HG02571 (cell line): ENCODE results near the gene CACNA2D2.

Experiments used
- ATAC-seq: cut with Tn5 transposase; IDR thresholded peaks from one replicate; pipeline ENCODE4 v1.9.1; 2021; ENCODE audit warnings: mild to moderate bottlenecking, moderate library complexity; ENCODE audit not compliant: unreplicated experiment

The CACNA2D2 gene

DNA sequence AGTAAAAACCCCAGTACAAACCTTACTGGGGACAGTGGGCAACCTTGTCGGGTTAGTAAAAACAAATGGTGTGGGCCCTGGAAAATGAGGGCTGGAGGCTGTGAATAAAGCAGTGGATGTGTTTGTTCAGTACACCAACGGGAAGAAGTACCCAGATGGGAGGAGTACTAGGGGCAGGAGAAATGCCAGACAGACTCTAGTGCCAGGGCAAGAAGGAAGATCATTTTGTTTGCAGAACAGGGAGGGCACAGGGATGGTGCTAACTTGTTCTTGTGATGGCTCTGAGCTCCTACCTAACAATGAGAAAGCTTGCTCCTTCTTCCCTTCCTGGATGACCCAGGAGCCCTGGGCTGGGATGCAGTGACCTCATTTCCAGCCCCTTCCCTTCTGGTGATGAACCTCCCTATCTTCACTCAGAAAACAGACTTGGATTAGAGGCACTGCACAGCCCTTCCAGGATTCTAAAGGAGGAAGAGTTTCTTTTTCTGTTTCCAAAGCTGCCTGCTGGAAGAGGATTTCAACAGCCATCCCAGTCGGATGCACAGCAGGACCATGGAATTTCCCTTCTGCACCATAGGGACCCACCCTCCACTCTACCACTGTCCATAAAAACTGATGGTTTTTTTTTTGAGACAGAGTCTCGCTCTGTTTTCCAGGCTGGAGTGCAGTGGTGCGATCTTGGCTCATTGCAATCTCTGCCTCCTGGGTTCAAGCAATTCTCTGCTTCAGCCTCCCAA is 168.9 kb downstream of the CACNA2D2 start:
- ATAC-seq = no peak

DNA sequence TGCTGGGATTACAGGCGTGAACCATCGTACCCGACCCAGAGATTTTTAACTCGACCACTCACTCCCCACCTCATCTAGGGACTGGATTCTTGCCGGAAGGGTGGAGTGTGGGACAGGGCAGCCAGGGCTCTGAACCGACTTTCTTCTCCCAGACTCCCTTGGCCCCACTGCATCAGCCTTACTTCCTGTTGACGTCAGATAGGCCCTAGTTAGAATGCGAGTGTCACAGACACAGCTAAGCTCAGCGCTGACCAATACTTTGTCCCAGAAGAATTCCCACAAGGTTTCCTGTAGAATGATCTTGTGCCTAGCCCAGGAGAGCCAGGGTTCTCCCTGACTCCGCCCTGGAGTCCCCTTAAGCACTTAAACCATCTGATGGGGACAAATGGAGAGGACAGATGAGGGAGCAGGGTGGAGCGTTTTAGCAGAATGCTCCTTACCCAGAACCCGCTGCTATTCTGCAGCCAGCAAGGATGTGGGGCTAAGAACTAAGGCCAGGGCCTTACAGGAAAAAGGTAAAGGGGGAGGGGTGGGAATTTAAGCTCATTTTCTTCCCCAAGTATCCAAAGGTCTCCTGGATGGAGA is 169.6 kb downstream of the CACNA2D2 start:
- no peak for ATAC-seq

DNA sequence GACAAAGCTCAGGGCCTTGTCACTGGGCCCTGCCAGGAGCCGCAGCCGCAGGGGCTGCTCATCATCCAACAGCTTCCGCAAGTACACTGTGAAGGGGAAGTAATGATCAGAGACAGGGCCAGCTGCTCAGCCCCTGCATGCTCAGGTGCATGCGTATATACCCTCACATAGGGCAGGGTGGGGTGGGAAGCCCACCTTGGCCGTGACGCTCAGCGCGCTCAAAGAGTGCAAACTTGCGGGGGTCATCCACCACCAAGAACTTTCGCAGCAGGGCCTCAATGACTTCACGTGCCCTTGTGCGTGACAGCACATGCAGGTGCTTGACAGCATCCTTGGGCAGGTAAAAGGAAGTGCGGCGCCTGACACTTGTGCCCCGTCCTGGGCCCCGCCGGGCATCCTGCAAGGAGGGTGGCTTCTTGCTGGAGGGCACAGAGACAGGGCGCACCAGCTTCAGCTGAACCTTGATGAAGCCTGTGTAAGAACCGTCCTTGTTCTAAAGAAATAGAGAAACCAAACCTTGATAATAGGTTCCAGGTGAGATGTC is 172.0 kb downstream of the CACNA2D2 start:
- no peak for ATAC-seq

DNA sequence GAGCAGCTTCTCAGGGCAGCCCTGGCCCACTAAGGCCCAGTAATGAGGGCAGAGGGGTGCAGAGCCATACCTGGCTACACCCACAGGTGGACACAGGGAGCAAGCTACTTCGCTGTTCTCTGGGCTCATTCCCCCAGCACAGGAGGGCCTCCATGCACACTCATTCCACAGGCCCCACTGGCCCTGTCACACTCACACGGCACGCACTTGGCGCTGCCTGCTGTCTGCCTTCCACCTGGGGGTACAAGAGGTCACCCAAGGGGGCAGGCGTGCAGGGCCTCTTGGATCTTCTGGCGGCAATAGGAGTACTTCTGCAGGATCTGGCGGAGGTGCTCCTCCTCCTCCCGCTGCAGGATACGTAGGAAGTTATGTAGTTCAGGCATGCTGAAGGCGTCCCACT is 173.1 kb downstream of the CACNA2D2 start:
- no peak for ATAC-seq

DNA sequence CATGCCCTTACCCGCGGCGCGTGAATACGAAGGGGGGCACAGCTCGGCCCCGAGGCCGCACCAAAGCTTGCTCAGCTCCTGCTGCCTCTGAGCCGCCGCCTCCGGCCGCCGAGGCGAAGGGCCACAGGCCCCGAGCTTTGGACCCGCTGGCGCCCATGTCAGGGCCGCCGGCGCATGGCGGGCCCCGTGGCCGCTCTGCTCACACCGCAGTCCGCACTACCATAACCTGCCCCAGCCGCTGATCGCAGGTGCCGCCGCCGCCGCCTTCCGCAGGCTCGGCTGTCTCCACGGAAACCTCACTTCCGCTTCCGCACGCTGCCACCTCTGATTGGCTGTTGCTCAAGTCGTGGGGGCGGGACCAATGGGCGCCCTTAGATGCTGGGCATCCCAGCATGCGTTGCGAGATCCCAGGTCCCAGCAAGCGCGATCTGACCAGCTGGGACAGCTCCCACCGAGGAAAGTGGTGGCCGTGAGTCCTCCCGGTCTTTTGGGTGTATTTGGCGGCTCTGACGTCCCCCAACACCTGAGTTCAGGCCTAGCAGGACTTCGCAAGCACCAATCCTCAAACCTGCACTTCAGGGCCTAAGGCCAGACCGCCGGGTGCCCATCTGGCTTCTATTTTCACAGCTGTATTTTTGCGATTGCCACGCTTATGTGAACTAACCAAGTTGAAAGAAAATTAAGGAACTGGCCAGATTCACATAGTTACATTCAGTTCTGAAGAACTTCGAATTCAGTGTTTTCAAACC is 175.3 kb downstream of the CACNA2D2 start, which contains the start of gene TUSC2:
Gene TUSC2, minus strand, starts transcription at position 281 of the 749 bp plus-strand sequence. Its CDS starts 124 bp downstream, at position 157.
- ATAC-seq = peak; percentile 89

DNA sequence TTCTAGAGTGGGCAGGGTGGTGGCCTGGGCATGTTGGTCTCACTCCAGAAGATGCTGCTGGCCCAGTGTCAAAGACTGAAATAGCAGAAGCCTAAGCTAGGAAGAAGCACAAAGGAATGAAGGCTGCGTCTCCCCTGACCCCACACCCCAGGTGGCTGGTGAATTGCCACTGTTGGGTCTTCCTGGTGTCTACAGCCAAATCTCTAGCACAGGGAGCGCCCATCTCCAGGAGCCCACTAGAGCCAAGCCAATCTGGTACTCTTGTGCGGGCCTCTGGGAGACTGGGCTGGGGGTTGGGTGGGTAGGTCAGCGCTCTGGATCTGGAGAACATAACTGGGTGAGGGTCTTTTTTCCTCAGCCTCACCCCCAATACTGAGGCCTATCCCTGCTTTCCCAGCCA is 176.3 kb downstream of the CACNA2D2 start:
- no peak for ATAC-seq

DNA sequence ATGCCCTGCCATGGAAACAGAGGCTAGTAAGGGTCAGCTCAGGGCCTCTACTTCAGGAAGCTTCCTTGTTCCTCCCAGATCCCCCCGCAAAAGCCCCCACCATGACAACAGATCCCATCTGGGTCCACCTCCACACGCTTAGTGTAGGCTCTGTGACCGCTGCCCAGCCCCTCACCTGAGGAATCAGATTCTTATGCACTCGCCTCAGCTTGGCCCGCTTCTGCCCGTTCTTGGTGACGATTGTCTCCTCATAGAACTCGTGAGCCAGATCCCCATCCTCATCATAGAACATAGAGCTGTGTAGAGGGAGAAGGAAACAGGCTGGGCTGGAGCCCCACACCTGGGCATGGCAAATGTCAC is 177.3 kb downstream of the CACNA2D2 start:
- no peak for ATAC-seq

DNA sequence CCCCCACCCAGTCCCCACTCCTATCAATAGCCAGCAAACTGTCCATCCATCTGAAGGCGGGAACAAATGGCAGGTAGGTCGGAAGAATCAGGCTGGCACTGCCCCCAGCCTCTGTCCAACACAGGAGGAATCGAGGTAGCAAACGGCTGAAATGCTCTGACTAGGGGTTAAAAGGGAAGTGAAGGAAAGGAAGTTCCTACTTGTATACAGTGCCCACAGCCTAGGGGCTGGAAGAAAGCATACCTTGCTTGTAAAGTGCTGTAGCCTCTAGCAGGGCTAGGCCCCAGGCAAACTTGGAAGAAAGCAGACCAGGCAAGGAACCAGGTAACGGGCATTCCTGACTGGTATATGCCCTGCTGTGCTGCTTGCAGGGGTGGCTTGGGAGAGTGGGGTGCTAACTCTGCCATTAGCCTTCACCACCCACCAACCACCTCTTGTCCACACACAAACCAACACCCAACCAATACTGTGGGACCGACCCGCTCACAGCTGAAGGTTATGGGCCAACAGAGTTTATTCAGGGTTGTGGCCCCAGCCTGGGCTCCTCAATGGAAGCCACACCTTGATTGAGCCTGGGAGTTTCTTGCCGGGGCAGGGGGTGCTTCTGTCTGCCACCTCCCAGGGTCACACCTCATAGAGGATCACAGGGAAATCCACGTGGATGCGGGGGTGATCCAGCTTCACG is 177.8 kb downstream of the CACNA2D2 start:
- ATAC-seq = no peak

DNA sequence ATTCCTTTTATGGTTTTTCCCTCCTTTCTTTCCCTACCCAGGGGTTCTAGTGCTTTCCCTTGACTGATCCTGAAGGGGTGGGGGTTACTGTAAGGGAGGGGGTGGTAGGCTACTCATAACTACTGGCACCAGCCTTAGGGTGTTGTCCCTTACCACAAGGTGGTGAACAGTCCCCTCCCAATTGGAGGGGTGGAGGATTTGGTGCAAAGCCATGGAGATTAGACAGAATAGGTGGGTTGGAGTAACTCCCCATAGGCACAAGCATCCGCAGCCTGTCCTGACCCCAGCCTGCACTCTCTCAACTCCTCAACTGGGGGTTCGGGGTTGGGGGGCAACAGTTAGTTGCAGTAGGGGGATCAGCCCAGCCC is 178.3 kb downstream of the CACNA2D2 start:
- no peak for ATAC-seq

DNA sequence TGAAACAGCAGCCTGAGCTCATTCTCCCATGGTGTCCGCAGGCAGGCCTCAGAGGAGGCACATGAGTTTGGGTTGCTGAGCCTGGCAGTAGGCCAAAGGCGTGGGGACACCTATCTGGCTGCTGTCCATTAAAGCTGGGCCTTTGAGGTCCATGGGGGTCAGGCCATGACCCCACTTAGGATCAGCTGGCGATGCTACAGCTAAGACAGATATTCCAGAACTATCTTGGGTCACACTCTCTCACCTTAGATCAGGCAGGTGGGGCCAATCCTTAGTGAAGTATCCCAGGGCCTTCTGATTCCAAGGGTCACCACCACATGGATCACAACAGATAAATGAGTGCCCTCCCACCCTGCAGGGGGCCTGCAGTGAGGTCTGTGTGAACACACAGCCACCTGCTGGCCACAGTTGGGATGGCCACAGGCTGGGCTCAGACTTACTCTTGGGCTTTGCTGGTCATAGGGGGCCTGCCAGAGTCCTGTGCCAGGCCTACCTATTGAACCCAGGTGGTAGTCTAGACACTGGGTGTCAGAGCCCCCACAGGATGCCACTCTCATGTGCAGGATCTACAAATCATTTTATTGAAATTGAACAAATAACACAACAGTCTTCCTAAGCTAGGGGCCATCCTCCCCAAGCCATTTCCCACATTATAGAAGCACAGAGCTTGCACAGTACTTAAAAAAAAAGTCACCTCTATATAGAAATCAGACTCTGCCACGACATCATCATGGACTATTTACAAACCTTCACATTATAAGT is 178.9 kb downstream of the CACNA2D2 start:
- no peak for ATAC-seq

DNA sequence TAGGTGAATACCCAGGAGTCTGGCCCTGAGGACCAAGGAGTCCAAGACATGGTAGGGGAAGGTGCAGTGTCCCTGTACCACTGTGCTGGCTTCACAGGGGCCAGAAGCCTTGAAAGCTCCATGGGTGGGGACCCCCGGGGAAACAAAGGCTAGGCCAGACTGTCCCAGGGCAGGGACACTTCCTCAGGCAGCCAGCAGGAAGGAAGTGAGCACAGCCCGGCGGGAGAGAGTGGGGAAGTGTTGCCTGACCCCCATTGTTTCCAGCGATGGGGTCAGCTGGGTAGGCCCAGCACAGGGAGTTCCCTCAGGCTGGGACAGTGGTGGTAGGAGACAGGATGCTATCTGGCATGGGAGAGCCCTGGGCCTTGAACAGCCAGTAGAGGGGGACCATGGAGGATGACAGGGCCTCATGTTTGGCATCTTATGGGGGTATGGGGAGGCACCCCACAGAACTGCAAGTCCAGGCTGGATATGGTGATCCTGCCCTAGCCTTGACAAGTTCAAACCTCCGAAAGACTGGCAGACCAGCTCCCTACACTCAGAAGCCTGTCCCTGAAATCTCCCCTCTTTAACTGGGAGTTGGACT is 179.7 kb downstream of the CACNA2D2 start:
- no peak for ATAC-seq

DNA sequence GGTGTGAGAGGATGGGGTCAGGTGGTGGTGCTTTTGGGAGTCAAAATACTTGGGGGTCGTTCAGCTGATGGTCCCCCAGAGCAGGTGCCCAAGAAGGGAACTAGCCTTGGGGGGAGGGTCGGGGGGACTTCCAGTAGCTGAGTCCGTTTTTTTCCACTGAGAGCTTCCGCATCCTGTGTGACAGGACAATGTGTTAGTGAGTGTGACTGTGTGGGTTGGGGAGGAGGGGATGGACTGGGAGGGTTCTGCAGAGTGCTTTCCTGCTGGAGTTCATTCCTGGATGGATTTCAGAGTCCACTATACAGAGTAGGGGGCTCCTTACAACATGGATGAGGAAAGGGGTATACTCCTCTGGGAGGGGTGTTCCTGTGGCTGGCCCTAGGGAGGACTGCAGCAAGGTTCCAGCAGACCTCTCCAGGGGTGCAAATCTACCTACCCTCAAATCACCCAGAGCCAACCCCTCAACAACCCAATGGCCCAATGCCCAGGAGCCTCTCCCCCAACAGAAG is 180.3 kb downstream of the CACNA2D2 start:
- no peak for ATAC-seq

DNA sequence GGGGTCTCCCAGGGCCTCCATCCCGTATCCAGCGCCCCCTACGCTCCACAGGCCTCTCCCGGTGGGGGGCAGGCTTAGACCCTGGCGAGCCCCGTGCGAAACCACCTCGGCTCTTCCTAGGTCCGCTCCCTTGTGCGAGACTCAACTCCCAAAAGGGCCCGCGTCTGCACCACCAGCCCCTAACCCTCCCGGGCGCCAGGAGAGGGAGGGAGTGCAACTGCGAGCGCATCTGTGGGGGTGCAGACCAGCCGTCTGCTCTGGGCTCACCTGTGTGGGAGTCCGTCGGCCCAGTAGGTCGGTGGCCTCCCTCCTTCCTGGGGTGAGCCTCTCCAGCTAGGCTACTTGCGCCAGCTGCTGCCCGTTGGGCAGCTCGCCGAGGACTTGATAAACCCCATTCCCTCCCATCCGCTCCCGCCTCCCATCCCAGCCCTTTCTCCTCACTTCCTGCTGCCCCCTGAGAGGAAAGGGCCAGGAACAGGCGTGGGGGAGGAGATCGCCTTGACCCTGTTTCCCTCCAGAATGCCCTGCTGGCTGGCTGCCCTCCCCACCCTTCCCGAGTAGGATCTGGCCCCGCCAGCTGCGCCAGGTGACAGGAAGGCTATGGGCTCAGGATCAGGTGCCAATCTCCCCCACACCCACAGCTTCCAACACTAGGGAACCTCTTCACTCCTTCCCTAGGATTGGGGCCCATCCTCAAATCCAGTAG is 180.9 kb downstream of the CACNA2D2 start, which contains the start of gene HYAL2:
Gene HYAL2, minus strand, starts transcription at position 360 of the 706 bp plus-strand sequence. CDS start 2,256 bp downstream, outside the sequence.
- ATAC-seq = no peak

DNA sequence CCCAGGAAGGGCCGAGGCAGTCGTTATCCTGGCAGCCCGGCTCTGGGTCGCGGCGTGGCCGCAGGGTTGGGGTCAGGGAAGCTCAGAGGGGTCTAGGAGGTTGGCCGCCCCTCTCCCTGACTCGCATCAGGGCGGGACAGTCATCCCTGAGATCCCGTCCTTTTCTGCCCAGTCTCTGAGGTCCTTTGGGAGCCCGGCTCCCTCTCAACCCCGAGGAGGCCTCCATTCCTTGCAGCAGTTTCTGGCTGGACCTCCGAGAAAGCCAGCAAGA is 181.4 kb downstream of the CACNA2D2 start:
- ATAC-seq = no peak

DNA sequence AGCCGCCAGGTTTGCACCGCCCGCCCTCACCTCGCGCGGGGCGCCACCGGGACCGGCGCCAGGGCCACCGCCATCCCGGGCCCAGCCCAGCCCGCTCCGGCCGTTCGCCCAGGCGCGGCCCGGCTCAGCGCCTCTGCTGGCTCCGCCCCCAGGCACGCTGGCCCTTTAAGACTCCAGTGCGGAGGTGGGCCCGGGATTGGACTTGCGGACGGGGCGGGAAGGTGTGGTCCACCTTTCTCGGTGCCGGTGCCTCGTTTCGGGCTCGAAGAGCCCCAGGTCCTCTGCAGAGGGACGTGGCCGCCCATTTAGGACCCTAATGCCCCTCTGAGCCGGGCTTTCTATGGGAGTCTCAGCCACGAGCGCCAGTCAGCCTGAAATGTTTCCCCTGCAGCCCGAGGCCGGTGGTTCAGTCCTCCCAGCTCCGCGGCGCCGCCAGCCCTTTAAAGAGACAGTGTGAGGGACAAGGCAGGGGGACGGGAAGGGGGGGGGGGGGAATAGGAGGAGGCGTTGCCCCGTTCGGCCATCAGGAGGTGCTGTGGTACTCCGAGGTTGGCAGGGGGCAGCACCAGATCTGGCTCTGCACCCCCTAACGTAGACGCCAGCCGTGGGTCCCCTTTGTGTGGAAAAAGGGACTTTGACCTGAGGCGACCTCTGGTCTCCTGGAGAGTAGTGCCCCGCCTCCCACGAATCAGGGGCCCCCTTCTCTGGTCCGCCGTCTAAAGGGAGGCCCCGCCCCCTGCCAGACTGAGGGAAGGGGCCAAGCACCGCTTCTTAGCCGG is 181.9 kb downstream of the CACNA2D2 start:
- peak; percentile 71 for ATAC-seq

DNA sequence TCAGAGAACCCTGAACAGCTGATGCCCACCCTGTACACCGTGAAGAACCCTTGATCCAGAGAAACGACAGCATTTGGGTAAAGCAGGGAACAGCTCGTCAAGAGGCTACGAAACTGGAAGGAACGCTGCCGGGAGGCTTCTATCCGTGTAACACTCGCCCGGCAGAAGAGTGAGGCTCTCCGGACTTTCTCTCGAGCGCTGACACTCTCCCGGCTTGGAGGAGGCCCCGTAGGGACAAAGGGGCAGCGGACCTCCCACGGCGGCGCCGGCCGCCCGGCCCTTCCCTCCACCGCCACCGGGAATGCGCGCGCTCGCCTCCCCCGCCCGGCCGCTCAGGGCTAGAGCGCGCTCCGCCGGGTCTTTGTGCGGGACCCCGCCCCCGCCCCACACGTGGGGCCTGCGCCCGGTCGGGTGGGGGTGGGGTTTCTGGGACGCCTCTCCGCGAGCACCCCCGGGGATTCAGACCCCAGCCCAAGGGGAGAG is 182.5 kb downstream of the CACNA2D2 start:
- peak; percentile 49 for ATAC-seq

DNA sequence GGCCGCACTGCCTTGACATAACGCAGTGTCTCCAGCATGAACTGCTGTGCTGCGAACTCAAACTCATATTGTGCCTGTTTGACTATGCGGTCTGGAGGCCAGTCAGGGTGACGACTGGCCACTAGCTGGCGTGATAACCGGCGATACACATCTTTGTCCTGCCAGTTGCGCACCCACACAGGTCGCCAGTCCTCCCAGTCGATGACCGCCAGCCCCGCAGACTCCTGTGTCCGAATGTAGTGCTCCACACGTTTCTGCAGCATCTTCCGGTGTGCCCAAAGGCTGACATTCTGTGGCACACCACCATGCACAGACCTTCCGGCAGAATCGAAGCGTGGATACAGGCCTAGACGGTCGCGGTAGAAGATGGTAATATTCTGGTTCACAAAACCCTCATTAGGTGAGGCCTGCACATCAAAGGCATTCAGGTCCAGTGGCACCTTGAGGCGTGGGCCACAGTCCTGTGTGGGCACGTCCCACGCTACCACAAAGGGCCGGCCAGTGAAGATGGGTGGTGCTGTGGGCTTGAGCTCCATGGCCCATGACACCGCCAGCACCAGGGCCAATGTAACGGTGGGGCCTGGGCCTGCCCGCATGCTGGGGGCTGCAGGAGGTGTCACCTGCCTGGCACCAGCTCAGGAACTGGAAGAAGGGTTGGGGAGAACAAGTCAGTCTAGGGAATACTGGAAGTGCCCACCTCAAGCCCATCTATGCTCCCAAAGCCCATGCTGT is 183.4 kb downstream of the CACNA2D2 start:
- ATAC-seq = no peak
